Kidney epithelial cell (primary cell): ENCODE data around the gene INPP5E. TPM values are rescaled to one million over a fixed set of nuclear protein-coding genes. Genes with fewer than 3 reads are reported as not detected.

Source experiments
- DNase-seq: peaks from one replicate; pipeline ENCODE4 v3.0.0-alpha.2; 2010; ENCODE audit warnings: low read depth
- H3K27me3 ChIP-seq: 2 replicates; pipeline ENCODE4 v1.6.0; 2011; ENCODE audit warnings: low read length; ENCODE audit not compliant: control insufficient read depth, insufficient read depth
- H3K36me3 ChIP-seq: 2 replicates; pipeline ENCODE4 v1.5.1; 2011; ENCODE audit warnings: low read length; ENCODE audit not compliant: control insufficient read depth, insufficient read depth
- H3K4me3 ChIP-seq: 2 replicates; pipeline ENCODE4 v1.5.1; 2011; ENCODE audit warnings: low read depth, mild to moderate bottlenecking, control low read depth, low read length
- CTCF ChIP-seq: IDR thresholded peaks from 2 replicates; pipeline ENCODE4 v1.5.1; 2011; ENCODE audit warnings: mild to moderate bottlenecking, moderate library complexity, low read length, control low read depth, inconsistent platforms; ENCODE audit not compliant: insufficient read depth, poor library complexity, severe bottlenecking
- total RNA-seq: library from RNA; depleted of rRNA; stranded (reverse); fragments of >200 nt; gene quantifications from 2 replicates; pipeline ENCODE4 v1.2.3, GENCODE V29; 2015

The INPP5E gene
- total RNA-seq, 1 donor from 2014 or later, result 14.5 TPM

GRCh38 chr9:136397643-136398042 is 42.0 kb downstream of the INPP5E start:
- DNase-seq, result no peak
- H3K4me3 ChIP-seq, result no peak overlapping the region
- no peaks in the 10 kb centered on the region for H3K27me3 ChIP-seq
- H3K36me3 ChIP-seq, result peaks cover 3% of the 10 kb centered on the region
- no peak for TF ChIP-seq CTCF

- Histone ChIP-seq H3K27me3 (no peaks in the 10 kb centered on the region), H3K4me3 (no peak overlapping the region), H3K36me3 (peaks cover 3% of the 10 kb centered on the region)
- no peak for TF ChIP-seq CTCF
- no peak for DNase-seq
These were observed 43.5 kb downstream of the INPP5E start for GRCh38 chr9:136396219-136396515.

- no peak overlapping the region for H3K4me3 ChIP-seq
- TF ChIP-seq CTCF, result no peak
- DNase-seq, result no peak
- peaks cover 3% of the 10 kb centered on the region for H3K36me3 ChIP-seq
- H3K27me3 ChIP-seq, result no peaks in the 10 kb centered on the region
These were observed 44.1 kb downstream of the INPP5E start for GRCh38 chr9:136395345-136396218.

GRCh38 chr9:136395020-136395340 is 44.7 kb downstream of the INPP5E start:
- H3K27me3 ChIP-seq, result no peaks in the 10 kb centered on the region
- DNase-seq, result no peak
- TF ChIP-seq CTCF, result no peak
- H3K4me3 ChIP-seq, result no peak overlapping the region
- peaks cover 3% of the 10 kb centered on the region for H3K36me3 ChIP-seq

- no peak overlapping the region for H3K4me3 ChIP-seq
- H3K36me3 ChIP-seq, result peaks cover 3% of the 10 kb centered on the region
- no peaks in the 10 kb centered on the region for H3K27me3 ChIP-seq
- no peak for TF ChIP-seq CTCF
- no peak for DNase-seq
These were observed 45.2 kb downstream of the INPP5E start for GRCh38 chr9:136394312-136395019.

GRCh38 chr9:136393531-136393930 is 46.1 kb downstream of the INPP5E start:
- Histone ChIP-seq H3K27me3 (no peaks in the 10 kb centered on the region), H3K36me3 (peaks cover 3% of the 10 kb centered on the region), H3K4me3 (no peak overlapping the region)
- no peak for DNase-seq
- TF ChIP-seq CTCF, result no peak
